Osteoblast (primary cell): Measurements from ENCODE around the gene SGCG. TPM values are rescaled to one million over a fixed set of nuclear protein-coding genes. Genes with fewer than 3 reads are reported as not detected.

ENCODE experiments used
- DNase-seq: peaks from one replicate; pipeline ENCODE4 v3.0.0; 2011; ENCODE audit warnings: low spot score, mixed read lengths; ENCODE audit not compliant: insufficient read length; ENCODE audit errors: missing footprints
- H2AFZ ChIP-seq: 2 replicates; pipeline ENCODE4 v1.6.0; 2011; ENCODE audit warnings: mild to moderate bottlenecking, low read length
- H3K27ac ChIP-seq: 2 replicates; pipeline ENCODE4 v1.5.1; 2011; ENCODE audit warnings: mild to moderate bottlenecking, low read depth, low read length, moderate library complexity
- H3K27me3 ChIP-seq: 2 replicates; pipeline ENCODE4 v1.6.0; 2012; ENCODE audit warnings: mild to moderate bottlenecking, control low read depth, inconsistent platforms, low read length, moderate library complexity; ENCODE audit not compliant: insufficient read depth
- H3K36me3 ChIP-seq: 2 replicates; pipeline ENCODE4 v1.5.1; 2011; ENCODE audit warnings: mild to moderate bottlenecking, low read length, control low read depth, moderate library complexity; ENCODE audit not compliant: insufficient read depth
- H3K4me1 ChIP-seq: 2 replicates; pipeline ENCODE4 v1.5.1; 2011; ENCODE audit warnings: mild to moderate bottlenecking, low read length, control low read depth, moderate library complexity; ENCODE audit not compliant: insufficient read depth
- H3K4me2 ChIP-seq: 2 replicates; pipeline ENCODE4 v1.6.0; 2011; ENCODE audit warnings: mild to moderate bottlenecking, low read length; ENCODE audit not compliant: insufficient read depth
- H3K4me3 ChIP-seq: fragments of 200-600 bp; sonication (generic); 3 replicates; pipeline ENCODE4 v1.5.1; 2012; ENCODE audit warnings: mild to moderate bottlenecking, low read length, inconsistent platforms; ENCODE audit not compliant: insufficient read depth
- H3K79me2 ChIP-seq: 2 replicates; pipeline ENCODE4 v1.6.0; 2012; ENCODE audit warnings: mild to moderate bottlenecking, low read length, control low read depth, inconsistent platforms; ENCODE audit not compliant: insufficient read depth
- H3K9me3 ChIP-seq: 2 replicates; pipeline ENCODE4 v1.5.1; 2011; ENCODE audit warnings: low read depth, low read length, control low read depth
- H4K20me1 ChIP-seq: 2 replicates; pipeline ENCODE4 v1.6.0; 2012; ENCODE audit warnings: mild to moderate bottlenecking, low read length, control low read depth; ENCODE audit not compliant: insufficient read depth
- CTCF ChIP-seq: IDR thresholded peaks from 2 replicates; pipeline ENCODE4 v1.5.1; 2011; ENCODE audit warnings: mild to moderate bottlenecking, low read depth, low read length, moderate library complexity; ENCODE audit errors: extremely low read depth
- total RNA-seq: library from RNA; depleted of rRNA; stranded (reverse); fragments of >200 nt; gene quantifications from 2 replicates; pipeline ENCODE4 v1.2.3, GENCODE V29; 2012

Gene SGCG
- total RNA-seq, 1 donor = 1.4 TPM

- Histone ChIP-seq H3K4me2 (peak overlapping the region; percentile 68), H3K27me3 (no peaks in the 10 kb centered on the region), H3K4me1 (peaks cover 40% of the 10 kb centered on the region), H3K9me3 (no peaks in the 10 kb centered on the region), H3K4me3 (peak overlapping the region; percentile 50), H3K27ac (peak overlapping the region; percentile 93), H4K20me1 (no peaks in the 10 kb centered on the region), H3K79me2 (no peaks in the 10 kb centered on the region), H3K36me3 (no peaks in the 10 kb centered on the region), H2AFZ (peak overlapping the region; percentile 1)
- no peak for TF ChIP-seq CTCF
- DNase-seq = no peak
Measured at GRCh38 chr13:23322353-23323336, 141.9 kb downstream of the SGCG start.

DNA sequence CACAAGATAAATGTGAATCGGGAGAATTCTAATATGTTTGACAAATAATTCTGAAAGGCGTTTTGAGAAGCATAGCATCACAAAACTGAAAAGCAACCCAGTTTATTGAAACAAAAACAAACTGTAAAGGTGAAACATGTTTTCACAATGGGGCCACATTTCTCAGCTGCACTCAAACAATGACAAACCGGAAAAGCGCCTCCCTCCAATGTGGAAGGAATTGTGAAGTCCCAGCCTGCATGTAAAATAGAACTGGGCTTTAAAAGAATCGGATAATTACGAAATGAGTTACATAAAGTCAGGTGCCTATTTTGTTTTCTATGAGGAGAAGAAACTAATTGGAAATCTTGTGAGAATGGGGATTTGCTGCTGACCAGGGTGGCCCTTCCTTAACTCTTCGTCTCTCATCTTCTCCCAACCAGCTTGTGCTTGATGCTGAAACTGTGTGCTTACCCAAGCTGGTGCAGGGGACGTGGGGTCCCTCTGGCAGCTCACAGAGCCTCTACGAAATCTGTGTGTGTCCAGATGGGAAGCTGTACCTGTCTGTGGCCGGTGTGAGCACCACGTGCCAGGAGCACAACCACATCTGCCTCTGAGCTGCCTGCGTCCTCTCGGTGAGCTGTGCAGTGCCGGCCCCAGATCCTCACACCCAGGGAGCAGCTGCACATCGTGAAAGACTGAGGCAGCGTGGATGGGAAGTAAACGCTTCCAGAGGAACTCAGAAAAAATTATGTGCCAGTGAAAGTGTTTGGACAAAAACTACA lies 143.3 kb downstream of the SGCG start:
- H3K4me1 ChIP-seq = peaks cover 38% of the 10 kb centered on the region
- H2AFZ ChIP-seq = no peak overlapping the region
- no peak overlapping the region for H3K4me3 ChIP-seq

GRCh38 chr13:23325191-23325590 lies 144.4 kb downstream of the SGCG start:
- H3K4me1 ChIP-seq = peaks cover 27% of the 10 kb centered on the region
- H3K4me3 ChIP-seq = no peak overlapping the region
- no peaks in the 10 kb centered on the region for H3K36me3 ChIP-seq
- no peaks in the 10 kb centered on the region for H4K20me1 ChIP-seq
- TF ChIP-seq CTCF = no peak
- no peaks in the 10 kb centered on the region for H3K27me3 ChIP-seq
- no peaks in the 10 kb centered on the region for H3K9me3 ChIP-seq
- no peak for DNase-seq
- no peak overlapping the region for H3K27ac ChIP-seq
- H2AFZ ChIP-seq = no peak overlapping the region
- no peaks in the 10 kb centered on the region for H3K79me2 ChIP-seq
- H3K4me2 ChIP-seq = no peak overlapping the region

More for the DNA sequence above, 143.3 kb downstream of the SGCG start:
- no peaks in the 10 kb centered on the region for H3K9me3 ChIP-seq
- H3K27ac ChIP-seq = no peak overlapping the region
- no peaks in the 10 kb centered on the region for H4K20me1 ChIP-seq
- H3K36me3 ChIP-seq = no peaks in the 10 kb centered on the region
- no peak for TF ChIP-seq CTCF
- H3K79me2 ChIP-seq = no peaks in the 10 kb centered on the region
- H3K4me2 ChIP-seq = no peak overlapping the region
- DNase-seq = no peak
- H3K27me3 ChIP-seq = no peaks in the 10 kb centered on the region

DNA sequence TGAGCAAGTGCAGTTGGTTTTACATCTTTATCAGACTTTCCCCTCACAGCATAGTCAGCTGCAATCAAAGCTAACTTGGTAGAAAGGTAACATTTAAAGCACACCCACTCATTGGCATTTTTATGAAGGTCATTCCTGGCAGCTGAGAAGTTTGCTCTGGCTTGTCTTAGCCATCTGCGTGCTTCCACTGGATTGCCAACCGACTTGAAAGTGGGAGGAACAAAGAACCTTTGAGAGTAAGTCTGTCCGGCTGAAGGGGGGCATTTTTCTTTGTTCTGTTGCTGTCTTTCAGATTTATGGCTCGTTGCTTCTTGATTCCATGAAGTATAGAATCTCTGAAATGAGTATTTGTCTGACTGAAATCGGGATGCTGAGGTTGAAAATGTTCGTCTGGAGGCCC lies 149.6 kb downstream of the SGCG start:
- no peak for TF ChIP-seq CTCF
- Histone ChIP-seq H3K79me2 (no peaks in the 10 kb centered on the region), H3K4me1 (no peaks in the 10 kb centered on the region), H3K27me3 (no peaks in the 10 kb centered on the region), H3K4me3 (no peak overlapping the region), H3K36me3 (peaks cover 18% of the 10 kb centered on the region), H3K4me2 (no peak overlapping the region), H3K9me3 (no peaks in the 10 kb centered on the region), H4K20me1 (no peaks in the 10 kb centered on the region), H3K27ac (no peak overlapping the region), H2AFZ (no peak overlapping the region)
- no peak for DNase-seq
